Suprapubic skin (tissue), 4 donors: Measurements from ENCODE around the gene CXorf58.

Experiments
- CTCF ChIP-seq, 2 donors: fragments of 200-600 bp in 1 of 2; fragments of 450-650 bp in 1 of 2; sonication (generic) in 1 of 2; IDR thresholded peaks; one replicate each; pipeline ENCODE4 v1.5.1; 2016 to 2019; ENCODE audit warnings: antibody characterized with exemption in 2 of 2, mild to moderate bottlenecking in 1 of 2, moderate library complexity in 1 of 2
- EP300 ChIP-seq: sonication (generic); formaldehyde crosslinking; IDR thresholded peaks from one replicate; pipeline ENCODE4 v1.6.1; 2017; ENCODE audit warnings: antibody characterized with exemption
- POLR2A ChIP-seq, 2 donors: fragments of 450-650 bp; IDR thresholded peaks; one replicate each; pipeline ENCODE4 v1.6.1; 2017; ENCODE audit warnings: antibody characterized with exemption in 2 of 2, mild to moderate bottlenecking in 2 of 2, moderate library complexity in 2 of 2
- POLR2AphosphoS5 ChIP-seq, 3 donors: sonication (generic); formaldehyde crosslinking; IDR thresholded peaks; one replicate each; pipeline ENCODE4 v1.6.1; 2017; ENCODE audit warnings: antibody characterized with exemption in 3 of 3

- TF ChIP-seq CTCF (IDR thresholded peaks at IDR 0.05) (no peak), EP300 (no peak), POLR2AphosphoS5 (IDR thresholded peaks at IDR 0.05) (no peak), POLR2A (IDR thresholded peaks at IDR 0.05) (no peak)
Measured at GRCh38 chrX:23919148-23919547, 11.3 kb downstream of the CXorf58 start.
